Transverse colon (tissue), 4 donors: Measurements from ENCODE around the gene THSD4.

Experiments used
- CTCF ChIP-seq, 5 experiments: fragments of 200-600 bp in 3 of 5; fragments of 450-650 bp in 2 of 5; sonication (generic) in 3 of 5; IDR thresholded peaks; 1 replicate in 2 of 5; 2 replicates in 3 of 5; pipeline ENCODE4 v1.5.1; 2016 to 2017; ENCODE audit warnings: antibody characterized with exemption in 5 of 5, inconsistent platforms in 3 of 5, mild to moderate bottlenecking in 2 of 5, moderate library complexity in 1 of 5
- EP300 ChIP-seq: sonication (generic); formaldehyde crosslinking; IDR thresholded peaks from one replicate; pipeline ENCODE4 v1.6.1; 2017; ENCODE audit warnings: antibody characterized with exemption, low read depth
- POLR2A ChIP-seq: fragments of 450-650 bp; IDR thresholded peaks from one replicate; pipeline ENCODE4 v1.6.1; 2016; ENCODE audit warnings: antibody characterized with exemption, mild to moderate bottlenecking, moderate library complexity
- POLR2AphosphoS5 ChIP-seq, 3 donors: sonication (generic); formaldehyde crosslinking; IDR thresholded peaks; one replicate each; pipeline ENCODE4 v1.6.1; 2016; ENCODE audit warnings: antibody characterized with exemption in 3 of 3

GRCh38 chr15:71385457-71385856 is 270.2 kb downstream of the THSD4 start:
- no peak for TF ChIP-seq POLR2A
- no peak for TF ChIP-seq CTCF (IDR thresholded peaks at IDR 0.05)
- TF ChIP-seq EP300, result no peak
- no peak for TF ChIP-seq POLR2AphosphoS5 (IDR thresholded peaks at IDR 0.05)
